Dermis blood vessel endothelial cell (primary cell): ENCODE data around the gene MAP3K9. TPM values are rescaled to one million over a fixed set of nuclear protein-coding genes. Genes with fewer than 3 reads are reported as not detected.

Experiments used
- DNase-seq: peaks from one replicate; pipeline ENCODE4 v3.0.0; 2010
- total RNA-seq: library from RNA; depleted of rRNA; stranded (reverse); fragments of >200 nt; gene quantifications from 2 replicates; pipeline ENCODE4 v1.2.3, GENCODE V29; 2014

Gene MAP3K9
- total RNA-seq, 1 donor from 2014 or later = 0.68 TPM

- no peak for DNase-seq
Observed at GRCh38 chr14:70785556-70785955, 23.8 kb downstream of the MAP3K9 start.

GRCh38 chr14:70784886-70785285 is 24.4 kb downstream of the MAP3K9 start:
- no peak for DNase-seq

- DNase-seq = no peak
Observed at GRCh38 chr14:70782361-70782760, 27.0 kb downstream of the MAP3K9 start.

- DNase-seq = no peak
Observed at GRCh38 chr14:70780396-70781075, 28.8 kb downstream of the MAP3K9 start.

DNA sequence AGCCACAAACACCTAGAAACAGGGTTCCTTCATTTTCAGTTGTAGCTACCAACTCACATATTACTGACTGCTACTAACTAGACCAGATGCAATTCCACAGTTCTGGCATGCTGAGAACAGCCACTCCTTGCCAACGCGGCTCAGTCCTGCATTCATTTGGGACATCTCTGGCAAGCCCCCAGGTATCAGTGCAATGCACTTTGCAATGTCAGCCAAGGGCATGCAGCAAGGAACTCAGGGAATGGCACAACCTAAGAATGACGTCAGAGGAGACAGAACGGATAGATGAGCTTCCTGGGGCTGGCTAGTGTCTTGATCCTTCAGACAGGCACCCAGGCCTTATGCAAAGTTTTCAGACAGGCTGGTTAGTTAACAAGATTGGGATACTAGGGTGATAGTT is 29.6 kb downstream of the MAP3K9 start:
- DNase-seq = no peak

- no peak for DNase-seq
Observed at GRCh38 chr14:70776197-70776596, 33.1 kb downstream of the MAP3K9 start.

DNA sequence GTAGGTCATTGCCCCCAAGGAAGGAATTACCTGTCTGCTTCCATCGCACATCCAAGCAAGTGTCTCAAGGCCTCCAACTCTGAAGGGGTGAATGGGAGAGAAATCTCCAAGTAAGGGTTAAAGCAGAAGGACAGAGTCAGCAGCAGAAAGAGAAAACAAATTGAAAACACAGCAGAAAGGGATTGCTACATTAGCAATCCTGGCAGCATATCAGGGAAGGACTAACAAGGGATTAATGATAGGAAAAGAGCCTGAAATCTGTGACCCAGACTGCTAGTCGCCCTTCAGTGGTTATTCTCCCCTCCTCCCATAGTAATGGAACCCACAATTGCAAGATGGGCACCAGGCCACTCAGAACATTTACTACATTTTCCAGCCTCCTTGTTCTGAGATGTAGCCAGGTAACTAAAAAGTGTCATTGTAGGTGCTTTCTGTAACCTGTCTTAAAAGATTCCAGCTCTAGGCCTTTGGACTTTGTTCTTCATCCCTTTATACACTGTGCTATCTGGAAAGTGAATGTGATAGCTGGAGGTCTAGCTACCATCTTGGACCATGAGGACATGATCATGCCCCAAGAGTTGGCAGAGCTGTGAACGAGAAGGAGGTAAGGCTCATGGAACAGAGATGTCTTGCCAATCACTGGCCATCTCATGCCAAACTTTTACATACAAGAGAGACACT is 36.0 kb downstream of the MAP3K9 start:
- DNase-seq = no peak

GRCh38 chr14:70771781-70772212 is 37.5 kb downstream of the MAP3K9 start:
- no peak for DNase-seq

DNA sequence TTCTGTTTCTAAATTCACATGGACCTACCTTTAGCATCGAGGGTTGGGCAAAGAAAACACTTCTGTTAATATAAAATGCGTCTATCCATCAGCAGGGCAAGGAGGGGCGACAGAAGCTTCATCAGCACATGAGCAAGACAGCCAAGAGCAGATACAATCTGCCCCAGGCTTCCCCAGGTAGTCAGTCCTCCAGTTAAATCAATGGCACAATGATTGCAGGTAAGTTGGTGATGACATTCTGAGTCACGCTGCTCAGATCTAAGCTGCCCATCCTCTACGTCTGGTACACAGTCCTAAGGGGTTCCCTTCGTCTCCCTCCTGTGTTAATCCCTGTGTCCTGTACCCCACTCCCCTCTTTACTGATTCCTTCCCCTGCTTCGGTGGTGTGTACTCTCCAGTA is 38.8 kb downstream of the MAP3K9 start:
- DNase-seq = no peak

GRCh38 chr14:70759398-70759797 is 49.9 kb downstream of the MAP3K9 start:
- no peak for DNase-seq

DNA sequence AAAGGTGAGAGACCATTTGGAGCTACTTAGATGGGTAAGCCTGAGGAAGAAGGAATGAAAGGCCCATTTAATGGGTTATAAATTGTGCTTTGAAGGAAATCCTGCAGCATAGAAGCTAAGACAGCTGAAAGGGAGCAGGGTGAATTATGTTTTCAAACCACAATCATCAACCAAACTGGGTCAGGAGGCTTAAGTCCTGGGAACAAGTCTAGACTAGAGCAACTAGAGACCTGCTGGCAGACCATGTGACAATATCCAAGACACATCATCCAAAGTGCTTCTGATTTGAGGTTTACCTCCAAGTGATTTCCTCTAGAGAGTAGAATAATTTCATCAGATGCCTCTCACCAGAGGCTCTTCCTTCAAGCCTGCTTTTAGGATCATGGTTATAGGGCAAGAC is 53.7 kb downstream of the MAP3K9 start:
- DNase-seq = no peak

DNA sequence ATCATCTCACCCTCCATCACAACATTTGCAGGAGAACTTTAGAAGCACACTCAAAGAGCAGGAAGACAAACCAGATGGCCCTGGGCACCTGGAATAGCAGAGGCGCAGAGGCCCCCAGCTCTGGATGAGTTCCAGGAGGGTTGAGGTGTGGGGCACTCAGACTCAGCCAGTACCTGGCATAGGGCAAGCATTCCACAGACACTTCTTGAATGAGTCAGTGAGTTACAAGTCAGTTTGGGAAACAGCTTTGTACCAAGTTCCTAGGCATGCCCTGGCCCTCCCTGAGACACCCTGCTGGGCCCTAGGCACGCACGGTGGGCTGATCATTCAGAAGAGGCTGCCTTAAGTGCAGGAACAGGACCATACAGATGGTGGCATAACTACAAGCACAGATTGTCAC is 54.3 kb downstream of the MAP3K9 start:
- no peak for DNase-seq

DNA sequence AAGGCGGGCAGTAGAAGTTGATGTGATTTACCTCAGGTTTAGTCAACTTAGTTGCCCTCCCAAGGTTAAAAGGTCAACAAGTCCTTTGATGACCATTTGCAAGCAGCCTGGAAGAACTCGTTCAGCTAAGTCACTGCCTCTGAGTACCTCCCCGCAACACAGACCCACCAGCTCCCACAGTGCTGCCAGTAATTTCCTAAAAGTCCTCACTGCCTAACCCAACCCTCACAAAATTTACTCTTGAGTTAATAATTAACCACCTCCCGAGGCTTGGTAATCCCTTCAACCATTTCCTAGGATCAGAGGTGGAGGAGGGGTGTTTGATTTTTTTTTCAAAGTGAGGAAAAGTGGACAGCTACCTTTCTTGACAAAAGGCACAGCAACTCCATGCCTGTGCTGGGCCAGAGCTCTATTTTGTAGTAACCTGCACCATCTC is 55.8 kb downstream of the MAP3K9 start:
- DNase-seq = no peak

DNA sequence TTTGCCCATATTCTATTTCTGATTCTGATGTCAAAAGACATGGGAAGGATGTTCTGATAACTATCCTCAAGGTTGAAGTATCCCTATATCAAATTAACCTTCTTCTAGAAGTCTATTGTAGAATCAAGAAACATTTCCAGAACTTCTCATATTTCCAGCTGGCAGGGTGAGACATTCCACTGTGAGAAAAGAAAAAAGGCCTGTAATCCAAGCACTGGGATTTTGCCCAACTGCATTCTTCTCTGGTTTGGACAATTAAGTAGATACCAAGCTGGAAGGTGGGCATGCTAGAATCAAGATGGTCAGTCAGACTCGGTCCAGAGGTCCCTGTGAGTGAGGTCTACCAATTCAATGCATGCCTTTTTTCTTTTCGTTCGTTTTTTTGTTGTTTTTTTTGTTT is 60.9 kb downstream of the MAP3K9 start:
- no peak for DNase-seq

DNA sequence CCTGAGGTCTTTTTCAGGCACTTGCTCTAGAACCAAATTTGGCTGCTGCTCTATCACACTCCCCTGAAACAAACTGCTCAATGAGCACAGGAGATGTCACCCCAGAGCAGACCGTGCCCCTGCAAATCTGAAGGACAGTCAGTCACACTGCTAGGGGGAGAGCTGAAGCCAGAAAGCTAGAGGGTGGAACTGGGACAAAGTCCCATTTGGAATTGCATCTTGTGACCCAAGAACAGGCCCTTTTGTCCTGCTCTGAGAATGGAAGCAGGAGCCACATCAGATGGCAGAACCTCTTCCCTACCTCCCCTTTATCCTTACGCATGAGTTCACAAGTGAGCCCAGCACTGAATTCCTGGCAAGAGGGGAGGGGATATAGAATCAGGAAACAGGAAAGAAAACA is 64.7 kb downstream of the MAP3K9 start:
- no peak for DNase-seq

GRCh38 chr14:70742316-70742715 is 67.0 kb downstream of the MAP3K9 start:
- no peak for DNase-seq

DNA sequence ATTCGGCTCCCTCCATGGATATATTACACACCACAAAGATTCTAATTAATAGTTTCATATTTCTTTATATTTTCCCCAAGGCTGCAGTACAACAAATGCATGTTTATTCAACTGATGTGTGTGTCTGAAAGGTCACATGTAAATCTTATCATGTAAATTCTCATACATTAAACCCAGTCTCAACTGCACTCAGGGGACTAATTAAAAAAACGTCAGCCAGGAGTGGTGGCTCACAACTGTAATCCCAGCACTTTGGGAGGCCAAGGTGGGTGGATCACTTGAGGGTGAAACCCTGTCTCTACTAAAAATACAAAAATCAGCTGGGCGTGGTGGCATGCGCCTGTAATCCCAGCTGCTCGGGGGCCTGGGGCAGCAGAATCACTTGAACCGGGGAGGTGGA is 67.8 kb downstream of the MAP3K9 start:
- DNase-seq = no peak

DNA sequence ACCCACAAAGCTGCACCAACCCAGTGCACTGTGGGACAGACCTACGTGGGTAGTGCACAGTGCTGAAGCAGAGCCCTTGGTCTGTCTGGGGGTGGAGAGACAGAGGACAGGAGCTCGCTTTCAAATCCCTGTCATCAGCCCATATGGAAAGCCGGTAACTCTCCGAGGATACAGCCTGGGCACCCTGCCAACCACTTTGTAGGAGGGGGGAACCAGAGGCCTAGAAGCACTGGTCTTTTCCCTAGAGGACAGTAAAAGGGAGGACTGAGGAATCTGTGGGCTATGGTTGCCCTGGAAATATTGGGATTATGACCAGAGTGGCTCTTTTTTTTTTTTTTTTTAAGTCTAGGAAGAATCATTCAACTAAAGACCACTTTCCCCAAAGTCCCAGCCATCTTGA is 74.3 kb downstream of the MAP3K9 start:
- DNase-seq = no peak

GRCh38 chr14:70731447-70732239 is 77.7 kb downstream of the MAP3K9 start:
- DNase-seq = no peak

DNA sequence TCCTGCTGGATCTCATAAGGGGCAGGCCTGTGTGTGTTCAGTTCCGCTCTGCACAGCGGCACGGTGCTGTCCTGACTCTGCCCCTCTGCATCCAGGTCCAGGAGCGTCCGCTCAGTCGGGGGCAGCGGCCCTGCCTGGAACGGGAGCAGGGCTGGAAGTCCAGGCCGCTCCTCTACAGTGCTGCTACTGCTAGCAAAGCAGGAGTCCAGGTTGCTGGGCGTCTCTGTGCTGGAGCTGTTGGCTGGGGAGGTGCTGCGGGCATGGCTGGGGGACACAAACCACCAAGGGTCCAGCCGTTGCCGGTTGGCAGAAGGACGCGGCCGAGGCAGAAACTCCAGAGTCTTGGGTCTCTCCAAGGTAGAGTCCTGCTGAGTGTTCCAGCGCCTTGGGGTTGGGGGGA is 78.9 kb downstream of the MAP3K9 start:
- no peak for DNase-seq

GRCh38 chr14:70726651-70727375 is 82.5 kb downstream of the MAP3K9 start:
- no peak for DNase-seq

DNA sequence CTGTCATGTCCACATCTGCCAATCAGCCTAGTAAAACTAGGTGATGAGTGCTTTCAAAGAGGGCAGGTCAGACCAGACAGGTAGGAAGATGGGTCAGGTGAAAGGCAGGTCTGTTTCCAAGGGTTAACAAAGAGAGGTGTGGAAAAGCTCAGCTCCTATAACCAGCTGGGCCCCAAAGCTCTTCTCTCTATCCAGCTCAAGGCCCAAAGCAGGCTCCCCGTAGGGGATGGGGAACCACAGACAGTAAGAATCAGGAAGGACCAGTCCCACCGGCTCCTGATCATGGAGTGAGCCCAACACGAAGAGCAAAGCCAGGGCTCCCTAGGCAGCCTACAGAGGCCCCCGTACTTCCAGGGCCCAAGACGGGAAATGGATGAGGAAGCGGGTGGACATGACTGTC is 84.4 kb downstream of the MAP3K9 start:
- DNase-seq = no peak

DNA sequence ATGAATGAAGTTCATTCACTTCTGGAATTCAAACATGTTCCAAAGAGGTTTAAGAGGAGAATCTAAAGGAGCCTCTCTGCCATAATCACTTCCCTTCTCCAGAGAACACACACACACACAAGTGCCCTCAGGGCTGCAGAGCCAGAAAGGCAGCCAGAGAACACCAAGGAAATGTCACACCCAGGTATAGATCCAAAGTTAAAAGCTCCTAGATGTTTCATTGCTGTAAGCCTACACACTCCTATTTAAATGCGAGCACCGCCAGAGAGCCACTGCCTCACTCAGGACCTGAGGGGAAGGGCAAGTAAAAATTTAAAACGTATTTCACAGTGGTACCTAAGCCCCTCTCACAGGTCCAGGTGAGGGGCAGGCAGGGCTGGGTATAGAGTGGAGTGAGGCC is 85.2 kb downstream of the MAP3K9 start:
- DNase-seq = no peak
